ENCODE measurements around the gene ZNF560. TPM values are rescaled to one million over a fixed set of nuclear protein-coding genes. Genes with fewer than 3 reads are reported as not detected.

The ZNF560 gene
- total and polyA plus RNA-seq, 2 of the 13 experiments (the other 11 are each of a cell fraction or from before 2014, with no cell fraction given), result not detected

DNA sequence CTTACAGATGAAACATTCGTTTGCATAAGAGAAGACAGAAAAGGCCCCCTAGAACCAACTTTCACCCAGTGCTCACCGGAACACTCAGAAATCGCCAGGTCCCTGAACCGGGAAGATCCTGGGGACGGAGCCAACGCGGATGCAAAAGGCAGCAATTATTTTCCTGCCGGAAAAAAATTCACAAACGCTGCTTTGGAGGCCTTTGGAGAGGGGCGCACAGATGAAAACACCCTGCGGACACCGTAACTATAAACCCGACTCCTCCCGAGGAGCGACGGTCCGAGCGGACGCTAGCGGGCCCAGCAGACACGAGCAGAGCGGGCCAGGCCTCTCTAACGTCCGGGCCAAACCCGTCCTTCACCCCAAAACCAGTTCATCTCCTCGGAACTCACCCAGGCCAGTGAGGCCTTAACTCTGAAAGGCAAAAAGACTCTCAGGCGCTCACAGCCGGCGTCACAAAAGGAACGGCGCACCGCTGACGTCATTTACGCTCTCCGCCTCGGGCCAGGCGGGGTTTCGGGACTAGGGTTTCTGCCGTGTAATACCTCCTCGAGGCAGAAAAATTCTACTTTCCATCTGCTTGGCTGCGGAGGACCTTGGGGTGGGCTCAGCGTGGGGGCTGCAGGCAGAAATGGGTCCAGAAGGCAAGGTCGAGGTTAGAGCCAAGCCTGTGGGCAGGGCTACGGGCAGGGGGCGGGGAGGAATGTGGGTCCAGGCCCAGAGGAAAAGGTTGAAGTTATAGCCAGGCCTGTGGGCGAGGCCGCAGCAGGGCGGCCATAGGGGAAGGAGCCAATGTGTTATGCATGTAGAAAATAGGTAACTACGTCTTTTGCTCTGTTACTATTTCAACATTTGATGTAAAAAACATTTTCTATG, 40.0 kb upstream of the ZNF560 start, which contains the start of gene ZNF426 (continued):
- TF ChIP-seq ZNF276 (CRISPR knock-in tag; IDR thresholded peaks at IDR 0.05; ENCODE audit: low read depth) (peak; percentile 60; the same call in 1 of the 2 replicates), FOXA1 (IDR thresholded peaks at IDR 0.05) (no peak), FOXA1 (CRISPR knock-in tag; IDR thresholded peaks at IDR 0.05) (no peak), ZNF33A (CRISPR knock-in tag; IDR thresholded peaks at IDR 0.05; ENCODE audit: borderline replicate concordance) (0 out of 2 replicates have a peak, but pooled peaks have one; percentile 90), KLF12 (CRISPR knock-in tag; IDR thresholded peaks at IDR 0.05; ENCODE audit: borderline replicate concordance) (no peak), MEIS2 (CRISPR knock-in tag; IDR thresholded peaks at IDR 0.05) (no peak), GZF1 (CRISPR knock-in tag; IDR thresholded peaks at IDR 0.05) (peak; percentile 68), TMF1 (CRISPR knock-in tag; IDR thresholded peaks at IDR 0.05; ENCODE audit: low read depth) (0 out of 2 replicates have a peak, but pooled peaks have one; percentile 36), ZBTB26 (CRISPR knock-in tag; IDR thresholded peaks at IDR 0.05; ENCODE audit: borderline replicate concordance) (no peak), SNRNP70 (IDR thresholded peaks at IDR 0.05; ENCODE audit: low read depth, low read length) (no peak), KAT8 (CRISPR knock-in tag; IDR thresholded peaks at IDR 0.05) (peak; percentile 97), PBX2 (CRISPR knock-in tag; IDR thresholded peaks at IDR 0.05) (no peak), BRCA1 (CRISPR knock-in tag; IDR thresholded peaks at IDR 0.05) (no peak), SAP130 (CRISPR knock-in tag; IDR thresholded peaks at IDR 0.05; ENCODE audit: low read depth) (peak; percentile 89), CBX2 (IDR thresholded peaks at IDR 0.05; ENCODE audit: low read depth, low read length) (no peak), CBX2 (CRISPR knock-in tag; IDR thresholded peaks at IDR 0.05; ENCODE audit: low read depth) (no peak), KDM1A (CRISPR knock-in tag; IDR thresholded peaks at IDR 0.05) (0 out of 2 replicates have a peak, but pooled peaks have one; percentile 14)
- TF ChIP-seq, protein P1, sequence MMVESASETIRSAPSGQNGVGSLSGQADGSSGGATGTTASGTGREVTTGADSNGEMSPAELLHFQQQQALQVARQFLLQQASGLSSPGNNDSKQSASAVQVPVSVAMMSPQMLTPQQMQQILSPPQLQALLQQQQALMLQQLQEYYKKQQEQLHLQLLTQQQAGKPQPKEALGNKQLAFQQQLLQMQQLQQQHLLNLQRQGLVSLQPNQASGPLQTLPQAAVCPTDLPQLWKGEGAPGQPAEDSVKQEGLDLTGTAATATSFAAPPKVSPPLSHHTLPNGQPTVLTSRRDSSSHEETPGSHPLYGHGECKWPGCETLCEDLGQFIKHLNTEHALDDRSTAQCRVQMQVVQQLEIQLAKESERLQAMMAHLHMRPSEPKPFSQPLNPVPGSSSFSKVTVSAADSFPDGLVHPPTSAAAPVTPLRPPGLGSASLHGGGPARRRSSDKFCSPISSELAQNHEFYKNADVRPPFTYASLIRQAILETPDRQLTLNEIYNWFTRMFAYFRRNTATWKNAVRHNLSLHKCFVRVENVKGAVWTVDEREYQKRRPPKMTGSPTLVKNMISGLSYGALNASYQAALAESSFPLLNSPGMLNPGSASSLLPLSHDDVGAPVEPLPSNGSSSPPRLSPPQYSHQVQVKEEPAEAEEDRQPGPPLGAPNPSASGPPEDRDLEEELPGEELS (CRISPR knock-in tag; IDR thresholded peaks at IDR 0.05), result 0 out of 2 replicates have a peak, but pooled peaks have one; percentile 37
- TF ChIP-seq, protein P2, sequence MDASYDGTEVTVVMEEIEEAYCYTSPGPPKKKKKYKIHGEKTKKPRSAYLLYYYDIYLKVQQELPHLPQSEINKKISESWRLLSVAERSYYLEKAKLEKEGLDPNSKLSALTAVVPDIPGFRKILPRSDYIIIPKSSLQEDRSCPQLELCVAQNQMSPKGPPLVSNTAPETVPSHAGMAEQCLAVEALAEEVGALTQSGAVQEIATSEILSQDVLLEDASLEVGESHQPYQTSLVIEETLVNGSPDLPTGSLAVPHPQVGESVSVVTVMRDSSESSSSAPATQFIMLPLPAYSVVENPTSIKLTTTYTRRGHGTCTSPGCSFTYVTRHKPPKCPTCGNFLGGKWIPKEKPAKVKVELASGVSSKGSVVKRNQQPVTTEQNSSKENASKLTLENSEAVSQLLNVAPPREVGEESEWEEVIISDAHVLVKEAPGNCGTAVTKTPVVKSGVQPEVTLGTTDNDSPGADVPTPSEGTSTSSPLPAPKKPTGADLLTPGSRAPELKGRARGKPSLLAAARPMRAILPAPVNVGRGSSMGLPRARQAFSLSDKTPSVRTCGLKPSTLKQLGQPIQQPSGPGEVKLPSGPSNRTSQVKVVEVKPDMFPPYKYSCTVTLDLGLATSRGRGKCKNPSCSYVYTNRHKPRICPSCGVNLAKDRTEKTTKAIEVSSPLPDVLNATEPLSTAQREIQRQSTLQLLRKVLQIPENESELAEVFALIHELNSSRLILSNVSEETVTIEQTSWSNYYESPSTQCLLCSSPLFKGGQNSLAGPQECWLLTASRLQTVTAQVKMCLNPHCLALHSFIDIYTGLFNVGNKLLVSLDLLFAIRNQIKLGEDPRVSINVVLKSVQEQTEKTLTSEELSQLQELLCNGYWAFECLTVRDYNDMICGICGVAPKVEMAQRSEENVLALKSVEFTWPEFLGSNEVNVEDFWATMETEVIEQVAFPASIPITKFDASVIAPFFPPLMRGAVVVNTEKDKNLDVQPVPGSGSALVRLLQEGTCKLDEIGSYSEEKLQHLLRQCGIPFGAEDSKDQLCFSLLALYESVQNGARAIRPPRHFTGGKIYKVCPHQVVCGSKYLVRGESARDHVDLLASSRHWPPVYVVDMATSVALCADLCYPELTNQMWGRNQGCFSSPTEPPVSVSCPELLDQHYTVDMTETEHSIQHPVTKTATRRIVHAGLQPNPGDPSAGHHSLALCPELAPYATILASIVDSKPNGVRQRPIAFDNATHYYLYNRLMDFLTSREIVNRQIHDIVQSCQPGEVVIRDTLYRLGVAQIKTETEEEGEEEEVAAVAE (CRISPR knock-in tag; IDR thresholded peaks at IDR 0.05; ENCODE audit: borderline replicate concordance), result no peak
